GM18909 (cell line): ENCODE measurements around the gene NAB1.

ENCODE experiments used
- ATAC-seq: cut with Tn5 transposase; IDR thresholded peaks from one replicate; pipeline ENCODE4 v1.9.1; 2021; ENCODE audit warnings: mild to moderate bottlenecking; ENCODE audit not compliant: unreplicated experiment, poor library complexity

The NAB1 gene

GRCh38 chr2:190636361-190636760, 12.5 kb upstream of the NAB1 start:
- no peak for ATAC-seq

GRCh38 chr2:190637281-190637734, 11.6 kb upstream of the NAB1 start:
- ATAC-seq = no peak

- no peak for ATAC-seq
Observed at GRCh38 chr2:190637903-190638618, 10.8 kb upstream of the NAB1 start.

- no peak for ATAC-seq
Observed at GRCh38 chr2:190640117-190640516, 8.8 kb upstream of the NAB1 start.

GRCh38 chr2:190641469-190641868, 7.4 kb upstream of the NAB1 start:
- ATAC-seq = no peak

- no peak for ATAC-seq
Observed at GRCh38 chr2:190646780-190647522, 1.9 kb upstream of the NAB1 start.

- ATAC-seq = peak; percentile 77
Observed at GRCh38 chr2:190648289-190649034, 421 bp upstream of the NAB1 start.

- no peak for ATAC-seq
Observed at GRCh38 chr2:190649798-190650390, 1.0 kb downstream of the NAB1 start.

GRCh38 chr2:190651413-190651812, 2.5 kb downstream of the NAB1 start:
- ATAC-seq = no peak

GRCh38 chr2:190653231-190653630, 4.3 kb downstream of the NAB1 start:
- no peak for ATAC-seq

GRCh38 chr2:190653931-190654330, 5.0 kb downstream of the NAB1 start:
- ATAC-seq = no peak

GRCh38 chr2:190655113-190655512, 6.2 kb downstream of the NAB1 start:
- no peak for ATAC-seq

- no peak for ATAC-seq
Observed at GRCh38 chr2:190655570-190655969, 6.7 kb downstream of the NAB1 start.

GRCh38 chr2:190656301-190656700, 7.4 kb downstream of the NAB1 start:
- ATAC-seq = no peak

- ATAC-seq = no peak
Observed at GRCh38 chr2:190657474-190658255, 8.8 kb downstream of the NAB1 start.

- ATAC-seq = no peak
Observed at GRCh38 chr2:190659553-190659952, 10.7 kb downstream of the NAB1 start.

GRCh38 chr2:190662754-190663153, 13.9 kb downstream of the NAB1 start:
- no peak for ATAC-seq

- ATAC-seq = no peak
Observed at GRCh38 chr2:190663348-190663747, 14.5 kb downstream of the NAB1 start.

GRCh38 chr2:190663839-190664238, 15.0 kb downstream of the NAB1 start:
- no peak for ATAC-seq

GRCh38 chr2:190664240-190664639, 15.4 kb downstream of the NAB1 start:
- no peak for ATAC-seq
